Stimulated activated CD4-positive, alpha-beta T cell treated with anti-CD3 and anti-CD28 coated beads, Interleukin-15, amount 100 ng/mL, for 48 hours (primary cell): ENCODE results near the gene CFTR.

ENCODE experiments used
- DNase-seq, 2 donors: peaks; one replicate each; pipeline ENCODE4 v3.0.0-alpha.2; 2020; ENCODE audit warnings: low read depth in 2 of 2

Gene CFTR

DNA sequence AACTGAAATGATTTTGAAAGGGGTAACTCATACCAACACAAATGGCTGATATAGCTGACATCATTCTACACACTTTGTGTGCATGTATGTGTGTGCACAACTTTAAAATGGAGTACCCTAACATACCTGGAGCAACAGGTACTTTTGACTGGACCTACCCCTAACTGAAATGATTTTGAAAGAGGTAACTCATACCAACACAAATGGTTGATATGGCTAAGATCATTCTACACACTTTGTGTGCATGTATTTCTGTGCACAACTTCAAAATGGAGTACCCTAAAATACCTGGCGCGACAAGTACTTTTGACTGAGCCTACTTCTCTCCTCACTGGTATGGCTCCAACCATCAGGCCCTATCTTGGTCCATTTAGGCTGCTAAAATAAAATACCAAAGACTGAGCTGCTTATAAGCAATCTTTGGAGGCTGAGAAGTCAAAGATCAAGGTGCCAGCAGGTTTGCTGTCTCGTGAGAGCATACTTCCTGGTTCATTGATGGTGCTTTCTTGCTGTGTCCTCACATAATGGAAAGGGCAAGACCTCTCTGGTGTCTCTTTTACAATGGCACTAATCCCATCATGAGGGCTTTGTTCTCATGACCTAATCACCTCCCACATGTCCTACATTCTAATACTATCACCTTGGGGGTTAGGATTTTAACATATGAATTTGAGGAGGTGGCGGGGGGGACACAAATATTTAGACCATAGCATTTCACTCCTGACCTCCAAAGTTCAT is 173.3 kb downstream of the CFTR start:
- no peak for DNase-seq

DNA sequence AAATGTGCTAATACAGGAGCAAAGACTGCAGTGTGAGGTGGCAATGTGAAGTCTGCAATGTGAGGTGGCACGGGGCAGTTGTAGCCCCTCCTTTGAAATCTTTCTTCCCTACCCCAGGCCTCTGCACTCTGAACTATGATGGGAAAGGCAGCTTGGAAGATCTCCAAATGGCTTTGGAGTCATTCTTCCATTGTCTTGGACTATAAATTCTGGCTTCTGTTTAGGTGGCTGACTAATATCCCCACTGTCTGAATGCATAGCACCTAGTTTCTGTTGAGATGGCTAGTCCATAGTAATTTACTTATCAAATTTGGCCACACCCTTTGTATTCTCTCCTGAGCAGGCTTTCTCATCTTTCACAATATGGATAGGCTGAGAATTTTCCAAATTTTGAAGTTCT is 175.0 kb downstream of the CFTR start:
- no peak for DNase-seq

DNA sequence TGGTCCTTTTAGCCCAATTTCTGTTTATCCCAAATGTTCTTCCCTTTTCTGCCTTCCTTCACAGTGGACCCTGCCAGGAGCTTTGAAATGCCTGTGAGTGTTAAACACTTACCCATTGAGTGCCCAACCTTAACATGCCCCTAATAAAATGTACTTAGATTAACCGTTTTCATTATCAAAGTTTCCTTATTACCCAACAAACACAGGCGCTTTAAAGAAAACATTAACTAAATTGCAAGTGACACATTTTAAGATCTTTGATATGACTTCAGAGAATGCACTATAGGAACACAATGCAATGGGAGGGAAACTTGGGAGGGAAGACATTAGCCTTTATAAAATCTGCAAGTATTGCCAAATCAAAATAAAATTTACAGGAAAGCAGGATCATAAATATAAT is 177.0 kb downstream of the CFTR start:
- DNase-seq: no peak

DNA sequence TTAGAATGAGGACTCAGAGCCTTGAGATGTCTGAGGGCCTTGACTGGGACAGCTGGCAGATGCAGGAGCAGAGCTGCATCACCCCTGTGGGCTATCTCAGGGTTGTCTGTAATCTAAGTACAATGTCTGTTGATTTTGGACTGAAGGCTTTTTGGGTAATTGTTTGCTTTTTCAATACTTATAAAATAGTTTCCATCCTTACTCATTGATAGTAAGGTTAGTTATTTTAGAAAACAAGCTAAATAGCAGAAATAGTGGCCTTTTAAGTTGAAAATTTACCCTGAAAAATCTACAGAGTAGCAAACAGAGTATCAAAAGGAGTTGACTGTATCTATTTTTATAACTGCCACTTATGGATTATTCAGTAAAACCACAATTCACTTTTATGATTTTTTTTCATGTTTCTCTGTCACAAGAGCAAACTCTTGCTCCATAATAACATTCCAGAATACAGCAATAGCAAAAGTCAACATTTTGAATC is 179.7 kb downstream of the CFTR start:
- no peak for DNase-seq

DNA sequence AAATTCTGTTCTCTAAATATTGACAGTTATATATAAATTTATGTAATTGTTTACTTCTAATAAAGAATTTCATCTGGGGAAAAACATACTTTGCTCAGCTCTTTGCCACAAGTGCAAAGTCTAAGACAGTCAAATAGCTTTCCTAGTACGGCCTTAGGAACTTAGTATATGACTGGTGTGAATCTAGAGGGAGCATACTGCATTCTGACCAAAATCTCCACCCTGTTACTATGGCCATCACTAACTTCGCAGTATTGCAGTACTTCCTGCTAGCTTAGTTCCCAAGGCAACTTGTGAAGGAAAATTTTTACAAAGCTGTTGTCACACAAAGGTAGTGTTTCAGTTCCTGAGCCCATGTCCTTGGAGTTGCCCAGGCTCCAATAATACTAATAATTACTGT is 181.5 kb downstream of the CFTR start:
- no peak for DNase-seq

DNA sequence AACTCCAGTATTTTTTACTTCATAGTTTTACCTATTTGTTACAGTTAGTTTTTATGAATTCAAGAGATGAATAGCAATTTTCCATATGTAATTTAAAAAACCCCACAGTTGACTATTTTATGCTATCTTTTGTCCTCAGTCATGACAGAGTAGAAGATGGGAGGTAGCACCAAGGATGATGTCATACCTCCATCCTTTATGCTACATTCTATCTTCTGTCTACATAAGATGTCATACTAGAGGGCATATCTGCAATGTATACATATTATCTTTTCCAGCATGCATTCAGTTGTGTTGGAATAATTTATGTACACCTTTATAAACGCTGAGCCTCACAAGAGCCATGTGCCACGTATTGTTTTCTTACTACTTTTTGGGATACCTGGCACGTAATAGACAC is 184.2 kb downstream of the CFTR start:
- no peak for DNase-seq

DNA sequence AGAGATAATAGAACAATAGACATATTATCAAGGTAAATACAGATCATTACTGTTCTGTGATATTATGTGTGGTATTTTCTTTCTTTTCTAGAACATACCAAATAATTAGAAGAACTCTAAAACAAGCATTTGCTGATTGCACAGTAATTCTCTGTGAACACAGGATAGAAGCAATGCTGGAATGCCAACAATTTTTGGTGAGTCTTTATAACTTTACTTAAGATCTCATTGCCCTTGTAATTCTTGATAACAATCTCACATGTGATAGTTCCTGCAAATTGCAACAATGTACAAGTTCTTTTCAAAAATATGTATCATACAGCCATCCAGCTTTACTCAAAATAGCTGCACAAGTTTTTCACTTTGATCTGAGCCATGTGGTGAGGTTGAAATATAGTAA is 185.5 kb downstream of the CFTR start:
- no peak for DNase-seq

DNA sequence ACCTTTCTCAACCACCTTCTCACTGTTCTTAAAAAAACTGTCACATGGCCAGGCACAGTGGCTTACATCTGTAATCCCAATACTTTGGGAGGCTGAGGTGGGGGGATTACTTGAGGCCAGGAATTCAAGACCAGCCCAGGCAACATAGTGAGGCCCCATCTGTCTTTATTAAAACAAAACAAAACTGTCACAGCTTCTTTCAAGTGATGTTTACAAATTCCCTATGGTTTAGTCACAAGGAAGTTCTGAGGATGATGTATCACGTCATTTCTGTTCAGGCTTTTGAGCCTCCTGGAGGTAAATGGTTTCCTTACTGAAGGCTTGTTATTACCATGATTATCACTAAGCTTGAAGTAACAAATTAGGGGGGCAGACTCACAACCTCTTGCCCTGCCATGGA is 186.2 kb downstream of the CFTR start:
- no peak for DNase-seq

DNA sequence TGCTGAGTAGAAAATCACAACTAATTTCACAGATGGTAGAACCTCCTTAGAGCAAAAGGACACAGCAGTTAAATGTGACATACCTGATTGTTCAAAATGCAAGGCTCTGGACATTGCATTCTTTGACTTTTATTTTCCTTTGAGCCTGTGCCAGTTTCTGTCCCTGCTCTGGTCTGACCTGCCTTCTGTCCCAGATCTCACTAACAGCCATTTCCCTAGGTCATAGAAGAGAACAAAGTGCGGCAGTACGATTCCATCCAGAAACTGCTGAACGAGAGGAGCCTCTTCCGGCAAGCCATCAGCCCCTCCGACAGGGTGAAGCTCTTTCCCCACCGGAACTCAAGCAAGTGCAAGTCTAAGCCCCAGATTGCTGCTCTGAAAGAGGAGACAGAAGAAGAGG is 186.9 kb downstream of the CFTR start:
- no peak for DNase-seq

DNA sequence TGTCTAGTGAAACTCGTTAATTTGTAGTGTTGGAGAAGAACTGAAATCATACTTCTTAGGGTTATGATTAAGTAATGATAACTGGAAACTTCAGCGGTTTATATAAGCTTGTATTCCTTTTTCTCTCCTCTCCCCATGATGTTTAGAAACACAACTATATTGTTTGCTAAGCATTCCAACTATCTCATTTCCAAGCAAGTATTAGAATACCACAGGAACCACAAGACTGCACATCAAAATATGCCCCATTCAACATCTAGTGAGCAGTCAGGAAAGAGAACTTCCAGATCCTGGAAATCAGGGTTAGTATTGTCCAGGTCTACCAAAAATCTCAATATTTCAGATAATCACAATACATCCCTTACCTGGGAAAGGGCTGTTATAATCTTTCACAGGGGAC is 187.6 kb downstream of the CFTR start:
- DNase-seq: no peak

DNA sequence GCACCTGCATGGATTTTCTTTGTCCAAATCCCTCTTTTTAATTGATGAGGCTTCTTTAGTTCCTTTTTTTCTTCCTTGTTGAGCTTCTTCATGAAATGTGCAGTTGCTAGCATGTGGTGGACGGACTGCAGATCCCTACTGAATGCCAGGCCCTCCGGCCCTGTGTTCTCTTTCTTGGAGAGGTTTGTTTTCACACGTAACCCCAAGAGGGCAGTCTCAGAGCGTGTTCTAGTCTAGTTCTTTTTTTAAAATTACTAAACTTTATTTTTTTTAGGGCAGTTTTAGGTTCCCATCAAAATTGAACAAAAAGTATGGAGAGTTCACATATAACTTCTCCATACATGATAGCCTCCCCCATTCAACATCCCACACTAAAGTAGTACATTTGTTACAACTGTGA is 190.0 kb downstream of the CFTR start:
- no peak for DNase-seq

DNA sequence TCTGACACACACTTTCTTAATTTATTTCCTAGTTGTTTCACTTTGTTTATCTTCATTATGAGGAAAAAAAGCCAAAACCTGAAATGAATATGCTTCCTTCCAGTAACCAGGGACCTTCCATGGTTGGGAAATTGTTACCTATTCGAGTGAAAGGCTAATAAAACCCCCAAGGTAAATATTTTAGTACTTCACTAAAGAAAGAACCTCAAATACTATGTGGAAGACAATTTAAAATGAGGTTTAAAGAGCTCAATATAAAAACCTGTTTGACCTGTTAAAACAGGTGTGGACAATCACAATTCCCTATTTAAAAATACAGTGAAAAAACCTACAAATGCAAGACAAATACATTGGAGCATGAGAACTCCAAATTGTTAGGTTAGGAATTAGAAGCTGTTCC is 192.6 kb downstream of the CFTR start:
- DNase-seq: no peak

DNA sequence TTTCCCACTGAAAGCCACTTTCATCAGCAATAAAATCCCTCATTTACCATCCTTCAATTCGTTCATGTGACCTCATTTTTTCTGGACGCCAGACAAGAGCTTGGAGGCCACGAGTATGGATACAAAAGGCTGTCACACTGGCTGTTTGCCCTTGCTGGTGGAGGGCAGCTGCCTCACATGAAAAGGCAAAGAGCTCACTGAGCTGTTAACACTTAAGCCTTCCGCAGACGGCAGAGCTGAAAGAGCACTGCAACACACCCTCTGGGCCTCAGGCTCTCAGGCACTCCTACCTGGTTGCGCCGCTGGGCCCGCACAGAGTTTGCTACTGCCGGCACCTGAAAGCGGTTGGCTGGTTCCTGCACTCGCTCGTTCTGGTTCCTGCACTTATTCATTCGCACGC is 193.5 kb downstream of the CFTR start:
- DNase-seq: no peak

DNA sequence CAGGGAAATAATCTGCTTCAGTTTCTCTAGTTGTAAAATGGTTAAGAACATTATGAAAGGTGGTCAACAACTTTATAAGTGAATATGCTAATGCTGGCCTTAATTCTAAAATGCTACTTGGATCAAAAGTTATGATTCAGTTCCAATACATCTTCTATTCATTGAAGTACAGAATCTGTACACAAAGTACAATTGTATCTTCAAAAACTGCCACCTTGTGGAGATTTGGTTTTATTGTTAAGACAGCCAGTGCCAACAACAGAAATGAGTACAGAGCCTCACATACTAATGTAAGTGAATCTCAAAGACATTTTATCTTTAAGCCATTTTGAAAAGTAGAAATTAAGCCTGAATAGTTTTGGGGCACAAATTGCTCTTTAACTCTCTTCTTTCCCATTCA is 194.0 kb downstream of the CFTR start:
- DNase-seq: no peak

DNA sequence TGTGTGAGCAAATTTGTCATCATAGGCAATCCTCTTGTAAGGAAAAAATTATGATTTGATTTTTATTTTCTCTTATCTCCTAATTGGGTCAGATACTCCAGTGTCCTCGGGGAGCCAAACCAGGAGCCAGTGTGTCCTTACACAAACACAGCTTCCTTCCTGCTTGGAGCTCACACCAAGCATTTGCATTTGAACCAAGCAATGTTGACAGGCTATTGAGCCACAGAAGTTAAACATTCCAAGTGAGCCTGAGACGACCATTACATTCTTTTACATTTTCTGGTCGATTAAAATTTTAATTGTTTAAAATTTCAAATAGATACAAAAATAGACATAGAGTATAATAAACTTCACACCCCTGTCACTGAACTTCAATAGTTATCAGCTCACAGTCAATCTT is 194.8 kb downstream of the CFTR start:
- no peak for DNase-seq

DNA sequence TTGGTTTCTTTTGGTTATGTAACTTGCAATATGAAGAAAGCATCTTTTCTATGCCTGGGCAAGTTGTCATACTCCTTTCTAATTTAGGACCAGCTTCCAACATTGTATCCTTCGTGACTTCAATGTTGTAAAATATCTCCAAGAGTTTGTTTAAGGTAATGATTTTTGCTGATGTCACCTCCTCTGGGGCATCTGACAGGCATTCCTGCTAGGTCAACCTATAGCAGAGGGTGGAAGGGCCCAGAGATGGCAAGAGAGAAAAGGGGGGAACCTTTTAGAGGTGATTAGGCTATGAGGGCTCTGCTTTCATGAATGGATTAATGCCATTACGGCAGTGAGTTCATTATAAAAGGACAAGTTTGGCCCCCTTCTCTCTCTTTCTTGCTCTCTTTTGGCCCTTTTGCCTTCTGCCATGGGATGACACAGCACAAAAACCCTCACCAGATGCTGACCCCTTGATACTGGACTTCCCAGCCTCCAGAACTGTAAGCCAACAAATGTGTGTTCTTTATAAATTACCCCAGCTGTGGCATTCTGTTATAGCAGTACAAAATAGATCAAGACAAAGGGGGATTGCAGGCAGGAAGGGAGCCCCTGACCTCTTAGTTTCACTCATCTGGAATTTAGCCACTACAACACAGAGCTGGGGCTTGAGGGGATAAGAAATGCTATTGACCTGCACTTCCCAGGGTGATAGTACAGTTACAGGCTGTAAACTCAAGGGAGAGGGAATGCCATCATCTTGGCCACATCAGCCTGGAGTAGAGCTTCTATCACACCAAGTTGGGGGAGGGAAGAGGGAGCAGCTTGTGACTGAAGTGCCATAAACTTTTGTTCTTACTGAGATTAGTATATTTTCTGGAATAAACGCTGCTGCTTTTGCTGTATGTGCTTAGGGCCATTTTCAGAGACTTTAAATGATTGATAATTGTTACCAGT is 195.9 kb downstream of the CFTR start:
- DNase-seq: no peak

DNA sequence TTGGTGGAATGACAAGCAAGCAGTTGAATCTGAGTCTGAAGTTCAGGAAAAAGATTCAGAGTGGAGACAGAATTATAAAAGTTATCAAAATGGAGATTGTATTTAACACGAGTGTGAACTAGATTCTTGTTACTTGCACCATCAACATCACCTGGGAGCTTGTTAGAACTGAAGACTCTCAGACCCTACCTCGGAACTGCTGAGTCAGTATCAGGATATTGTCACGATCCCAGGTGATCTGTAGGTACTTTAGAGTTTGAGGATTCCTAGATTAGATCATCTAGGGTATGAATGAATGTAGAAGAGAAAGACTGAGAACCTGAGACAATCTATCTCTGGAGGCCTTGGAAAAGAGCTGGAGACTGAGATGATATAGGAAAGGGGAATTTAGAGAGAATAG is 199.3 kb downstream of the CFTR start:
- no peak for DNase-seq

DNA sequence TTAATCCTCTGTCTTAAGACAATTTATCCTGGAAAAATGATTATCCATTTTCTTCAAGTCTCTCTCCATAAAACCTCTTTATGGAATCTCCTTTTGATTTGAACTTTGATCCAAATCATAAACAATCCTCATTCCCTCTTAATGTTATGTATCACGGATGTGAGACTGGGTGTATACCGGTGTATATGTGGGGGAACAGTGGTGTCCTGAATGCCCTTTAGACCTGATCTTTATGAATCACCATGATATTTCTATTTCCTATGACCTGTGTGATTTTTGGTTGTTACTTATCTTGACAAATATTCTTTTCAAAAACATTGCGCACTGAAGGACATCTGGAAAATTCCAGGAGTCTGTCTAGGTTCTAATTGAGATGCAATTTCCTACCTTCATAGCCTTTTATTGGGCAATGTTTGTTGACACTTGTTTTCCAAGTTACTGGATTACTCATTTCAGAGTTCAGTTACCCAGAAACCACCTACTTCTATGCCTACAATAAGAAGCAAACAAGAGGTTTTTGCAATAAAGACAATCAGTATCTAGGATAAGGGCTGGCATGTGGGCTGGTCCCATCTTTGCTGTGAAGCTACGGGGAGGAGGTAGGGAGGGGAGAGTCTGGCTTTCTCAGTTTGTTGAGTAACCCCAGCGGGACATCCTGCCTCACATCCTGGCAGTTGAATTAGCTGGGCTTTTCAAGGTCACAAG is 203.0 kb downstream of the CFTR start:
- DNase-seq: no peak

DNA sequence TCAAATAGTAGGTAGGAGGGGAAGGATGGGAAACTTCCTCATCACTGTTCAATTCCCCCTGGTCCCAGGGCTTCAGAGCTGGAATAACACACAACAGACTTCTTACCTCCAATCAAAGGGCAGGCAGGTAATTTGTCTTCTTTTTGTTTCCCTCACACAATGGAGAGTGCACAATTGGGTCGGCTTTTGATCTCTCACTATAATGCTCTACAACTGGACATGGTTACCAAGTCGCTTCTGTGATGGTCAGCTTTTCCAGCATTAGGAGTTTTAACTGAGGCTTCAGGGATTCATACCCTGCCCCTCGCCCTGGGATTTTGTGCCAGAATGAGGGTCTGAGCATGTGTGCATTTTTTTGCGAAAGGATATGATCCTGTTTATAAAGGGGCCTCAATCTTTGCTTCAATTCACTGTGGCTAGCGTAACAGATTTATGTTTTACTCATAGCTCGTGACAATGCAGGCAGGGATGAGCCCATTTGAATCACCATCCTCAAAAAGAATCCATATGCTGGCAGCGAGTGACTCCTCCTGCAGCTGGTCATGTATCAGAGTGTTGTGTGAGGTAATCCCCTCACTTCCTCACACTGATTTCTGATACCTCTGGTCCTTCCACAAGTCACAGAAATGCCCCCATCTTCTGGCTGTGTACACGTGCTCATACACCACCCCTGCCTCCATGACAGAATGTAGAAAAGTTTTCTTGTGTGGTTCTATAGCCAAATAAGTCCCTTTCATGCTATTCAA is 203.8 kb downstream of the CFTR start:
- DNase-seq: no peak

DNA sequence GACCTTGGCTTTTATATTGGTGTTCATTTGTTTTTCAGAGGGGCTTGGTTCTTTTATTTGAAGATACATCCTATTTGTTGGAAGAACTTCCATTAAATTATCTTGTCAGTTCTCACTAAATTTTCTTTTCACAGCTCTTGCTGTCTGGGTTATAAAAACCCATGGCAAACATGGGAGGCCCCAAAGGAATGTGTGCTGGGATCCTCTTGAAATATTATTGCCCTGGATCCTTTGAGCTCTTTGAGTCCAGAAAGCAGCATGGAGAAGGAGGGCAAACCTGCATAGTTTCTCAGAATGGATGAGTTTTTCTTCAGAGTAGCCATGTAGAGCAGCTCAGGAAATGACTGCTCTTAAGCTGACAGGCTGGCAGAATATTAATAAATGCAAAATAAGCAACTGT is 206.0 kb downstream of the CFTR start:
- DNase-seq: no peak

DNA sequence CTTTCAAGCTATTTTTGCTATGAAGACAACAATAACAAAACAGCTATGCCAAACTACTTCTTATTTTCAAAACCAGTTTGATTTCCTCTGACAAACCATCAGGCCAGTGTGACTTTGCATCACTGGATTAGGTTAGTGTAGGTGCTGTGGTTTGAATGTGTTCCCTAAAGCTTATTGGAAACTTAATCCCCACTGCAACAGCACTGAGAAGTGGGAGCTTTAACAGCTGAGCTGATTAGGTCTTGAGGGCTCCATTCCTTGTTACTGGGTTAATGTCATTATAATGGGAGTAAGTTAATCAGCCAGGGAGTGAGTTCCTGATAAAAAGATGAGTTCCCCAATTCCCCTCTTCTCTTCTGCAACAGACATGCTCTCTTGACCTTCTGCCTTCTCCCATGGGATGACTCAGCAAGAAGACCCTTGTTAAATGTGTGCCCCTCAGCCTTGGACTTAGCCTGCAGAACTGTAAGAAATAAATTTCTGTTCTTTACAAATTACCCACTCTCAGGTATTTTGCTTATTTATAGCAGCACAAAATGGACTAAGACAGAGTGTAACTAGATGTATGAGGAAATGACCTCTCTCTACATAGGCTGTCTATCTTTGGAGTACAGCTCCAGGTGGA is 206.6 kb downstream of the CFTR start:
- no peak for DNase-seq
